Vagina (tissue), 2 donors: ENCODE results near the gene EXOC5.

Experiments used
- CTCF ChIP-seq, 3 experiments: fragments of 450-650 bp in 2 of 3; fragments of 200-600 bp in 1 of 3; sonication (generic) in 1 of 3; IDR thresholded peaks; one replicate each; pipeline ENCODE4 v1.5.1; 2017 to 2019; ENCODE audit warnings: antibody characterized with exemption in 3 of 3, mild to moderate bottlenecking in 2 of 3, moderate library complexity in 2 of 3
- POLR2A ChIP-seq, 2 donors: fragments of 450-650 bp; IDR thresholded peaks; one replicate each; pipeline ENCODE4 v1.6.1; 2017; ENCODE audit warnings: antibody characterized with exemption in 2 of 2, mild to moderate bottlenecking in 2 of 2, moderate library complexity in 2 of 2
- POLR2AphosphoS5 ChIP-seq, 2 donors: sonication (generic); formaldehyde crosslinking; IDR thresholded peaks; one replicate each; pipeline ENCODE4 v1.9.0; 2017; ENCODE audit warnings: antibody characterized with exemption in 2 of 2, mild to moderate bottlenecking in 2 of 2, low read depth in 1 of 2; ENCODE audit not compliant: insufficient read depth in 1 of 2

DNA sequence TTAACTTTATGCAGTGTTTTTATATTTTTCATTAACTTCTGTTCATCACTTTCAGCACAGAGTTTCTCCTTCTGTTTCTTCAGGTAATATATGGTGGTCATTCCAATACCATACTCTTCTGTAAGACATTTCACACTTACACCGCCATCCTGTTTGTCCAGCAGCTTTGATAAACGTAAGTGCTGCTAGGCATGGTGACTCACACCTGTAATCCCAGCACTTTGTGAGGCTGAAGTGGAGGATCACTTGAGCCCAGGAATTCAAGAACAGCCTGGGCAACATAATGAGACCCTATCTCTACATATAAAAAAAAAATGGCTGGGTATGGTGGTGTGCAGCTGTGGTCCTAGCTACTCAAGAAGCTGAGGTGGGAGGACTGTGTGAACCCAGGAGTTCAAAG lies 55.8 kb downstream of the EXOC5 start:
- TF ChIP-seq CTCF (IDR thresholded peaks at IDR 0.05) (no peak), POLR2AphosphoS5 (IDR thresholded peaks at IDR 0.05; ENCODE audit: insufficient read depth in 1 of 2, low read depth in 1 of 2) (no peak), POLR2A (IDR thresholded peaks at IDR 0.05) (no peak)
